HEK293 (cell line): ENCODE measurements around the gene DRC7.

Source experiments
- CTCF ChIA-PET: fragments of 350-600 bp; formaldehyde crosslinking; extraction: SDS; loops from one replicate; lab custom pipeline; 2021; ENCODE audit warnings: antibody characterized with exemption; lab: Yijun Ruan, JAX
- POLR2A ChIA-PET: fragments of 300-600 bp; formaldehyde crosslinking; extraction: SDS; loops from one replicate; lab custom pipeline; 2020; ENCODE audit warnings: antibody characterized with exemption, inconsistent platforms; lab: Yijun Ruan, JAX
- H3K27ac ChIP-seq: fragments of 200-500 bp; sonication (Bioruptor generic); 2 replicates; pipeline ENCODE4 v1.5.1; 2014; ENCODE audit warnings: low read depth, low read length, control low read depth, inconsistent platforms; ENCODE audit errors: extremely low read depth
- H3K36me3 ChIP-seq, 2 experiments: fragments of 200-500 bp in 1 of 2; sonication (Bioruptor generic) in 1 of 2; 1 replicate in 1 of 2; 2 replicates in 1 of 2; pipeline ENCODE4 v1.5.1; 2014 to 2017; ENCODE audit warnings: inconsistent platforms in 2 of 2, low read length in 2 of 2; ENCODE audit not compliant: control insufficient read depth in 2 of 2, insufficient read depth in 1 of 2
- H3K4me1 ChIP-seq: fragments of 200-500 bp; sonication (Bioruptor generic); 2 replicates; pipeline ENCODE4 v1.5.1; 2014; ENCODE audit warnings: mild to moderate bottlenecking, low read length, inconsistent platforms; ENCODE audit not compliant: control insufficient read depth, insufficient read depth
- H3K4me3 ChIP-seq: 2 replicates; pipeline ENCODE4 v1.5.1; 2011; ENCODE audit warnings: low read depth, mild to moderate bottlenecking, control low read depth, low read length, moderate library complexity
- H3K9me3 ChIP-seq: fragments of 200-500 bp; sonication (Bioruptor generic); 2 replicates; pipeline ENCODE4 v1.5.1; 2014; ENCODE audit warnings: low read depth, low read length, inconsistent platforms; ENCODE audit not compliant: control insufficient read depth, insufficient read depth
- GLI4 ChIP-seq: fragments of 450-650 bp; formaldehyde crosslinking; IDR thresholded peaks from 2 replicates; pipeline ENCODE4 v1.5.1; 2016; ENCODE audit warnings: missing biosample characterization, missing genetic modification characterization
- KLF16 ChIP-seq: fragments of 450-650 bp; formaldehyde crosslinking; IDR thresholded peaks from 2 replicates; pipeline ENCODE4 v1.5.1; 2017; ENCODE audit warnings: missing biosample characterization, missing genetic modification characterization
- KLF9 ChIP-seq: fragments of 450-650 bp; formaldehyde crosslinking; IDR thresholded peaks from 2 replicates; pipeline ENCODE4 v1.5.1; 2016; ENCODE audit warnings: missing biosample characterization, missing genetic modification characterization, low read depth
- MYNN ChIP-seq: fragments of 450-650 bp; formaldehyde crosslinking; IDR thresholded peaks from 2 replicates; pipeline ENCODE4 v1.5.1; 2016; ENCODE audit warnings: missing biosample characterization, missing genetic modification characterization, borderline replicate concordance
- SCRT2 ChIP-seq: fragments of 450-650 bp; formaldehyde crosslinking; IDR thresholded peaks from 2 replicates; pipeline ENCODE4 v1.5.1; 2016; ENCODE audit warnings: missing biosample characterization, missing genetic modification characterization
- TRIM28 ChIP-seq: IDR thresholded peaks from 2 replicates; pipeline ENCODE4 v1.6.1; 2011; ENCODE audit warnings: low read length, control low read depth, borderline replicate concordance
- ZBTB48 ChIP-seq: fragments of 450-650 bp; formaldehyde crosslinking; IDR thresholded peaks from 2 replicates; pipeline ENCODE4 v1.5.1; 2016; ENCODE audit warnings: missing biosample characterization, missing genetic modification characterization
- ZFP3 ChIP-seq: fragments of 450-650 bp; formaldehyde crosslinking; IDR thresholded peaks from 2 replicates; pipeline ENCODE4 v1.5.1; 2016; ENCODE audit warnings: low read depth, missing biosample characterization, missing genetic modification characterization
- ZNF121 ChIP-seq: fragments of 450-650 bp; formaldehyde crosslinking; IDR thresholded peaks from 2 replicates; pipeline ENCODE4 v1.5.1; 2016; ENCODE audit warnings: missing biosample characterization, missing genetic modification characterization
- ZNF248 ChIP-seq: fragments of 450-650 bp; formaldehyde crosslinking; IDR thresholded peaks from 2 replicates; pipeline ENCODE4 v1.5.1; 2017; ENCODE audit warnings: missing biosample characterization, missing genetic modification characterization
- ZNF394 ChIP-seq: fragments of 450-650 bp; formaldehyde crosslinking; IDR thresholded peaks from 2 replicates; pipeline ENCODE4 v1.5.1; 2016; ENCODE audit warnings: missing biosample characterization, missing genetic modification characterization, mild to moderate bottlenecking, moderate library complexity, borderline replicate concordance
- ZNF629 ChIP-seq: fragments of 450-650 bp; formaldehyde crosslinking; IDR thresholded peaks from 2 replicates; pipeline ENCODE4 v1.5.1; 2017; ENCODE audit warnings: missing biosample characterization, missing genetic modification characterization
- ZNF660 ChIP-seq: fragments of 450-650 bp; IDR thresholded peaks from 2 replicates; pipeline ENCODE4 v1.5.1; 2018; ENCODE audit warnings: missing biosample characterization, mild to moderate bottlenecking, missing genetic modification characterization
- ZNF747 ChIP-seq: fragments of 450-650 bp; formaldehyde crosslinking; IDR thresholded peaks from 2 replicates; pipeline ENCODE4 v1.5.1; 2016; ENCODE audit warnings: missing biosample characterization, missing genetic modification characterization
- ZNF768 ChIP-seq: fragments of 450-650 bp; formaldehyde crosslinking; IDR thresholded peaks from 2 replicates; pipeline ENCODE4 v1.5.1; 2018; ENCODE audit warnings: missing biosample characterization, mild to moderate bottlenecking, missing genetic modification characterization
- ZNF792 ChIP-seq: fragments of 450-650 bp; formaldehyde crosslinking; IDR thresholded peaks from 2 replicates; pipeline ENCODE4 v1.5.1; 2016; ENCODE audit warnings: missing biosample characterization, missing genetic modification characterization
- TF ChIP-seq, protein P1 (sequence below): fragments of 450-650 bp; formaldehyde crosslinking; IDR thresholded peaks from 2 replicates; pipeline ENCODE4 v1.5.1; 2016; ENCODE audit warnings: missing biosample characterization, missing genetic modification characterization
- TF ChIP-seq, protein P2 (sequence below): fragments of 450-650 bp; IDR thresholded peaks from 2 replicates; pipeline ENCODE4 v1.5.1; 2018; ENCODE audit warnings: missing biosample characterization, mild to moderate bottlenecking, missing genetic modification characterization
- TF ChIP-seq, protein P3 (sequence below): fragments of 450-650 bp; formaldehyde crosslinking; IDR thresholded peaks from 2 replicates; pipeline ENCODE4 v1.5.1; 2017; ENCODE audit warnings: missing biosample characterization, missing genetic modification characterization
- TF ChIP-seq, protein P4 (sequence below): fragments of 450-650 bp; formaldehyde crosslinking; IDR thresholded peaks from 2 replicates; pipeline ENCODE4 v1.5.1; 2016; ENCODE audit warnings: missing biosample characterization, missing genetic modification characterization
- TF ChIP-seq, protein P5 (sequence below): fragments of 450-650 bp; formaldehyde crosslinking; IDR thresholded peaks from 2 replicates; pipeline ENCODE4 v1.5.1; 2016; ENCODE audit warnings: missing biosample characterization, missing genetic modification characterization
- TF ChIP-seq, protein P6 (sequence below): fragments of 450-650 bp; formaldehyde crosslinking; IDR thresholded peaks from 2 replicates; pipeline ENCODE4 v1.5.1; 2016; ENCODE audit warnings: missing biosample characterization, missing genetic modification characterization
- TF ChIP-seq, protein P7 (sequence below): fragments of 450-650 bp; formaldehyde crosslinking; IDR thresholded peaks from 2 replicates; pipeline ENCODE4 v1.5.1; 2016; ENCODE audit warnings: missing biosample characterization, missing genetic modification characterization

The DRC7 gene

DNA sequence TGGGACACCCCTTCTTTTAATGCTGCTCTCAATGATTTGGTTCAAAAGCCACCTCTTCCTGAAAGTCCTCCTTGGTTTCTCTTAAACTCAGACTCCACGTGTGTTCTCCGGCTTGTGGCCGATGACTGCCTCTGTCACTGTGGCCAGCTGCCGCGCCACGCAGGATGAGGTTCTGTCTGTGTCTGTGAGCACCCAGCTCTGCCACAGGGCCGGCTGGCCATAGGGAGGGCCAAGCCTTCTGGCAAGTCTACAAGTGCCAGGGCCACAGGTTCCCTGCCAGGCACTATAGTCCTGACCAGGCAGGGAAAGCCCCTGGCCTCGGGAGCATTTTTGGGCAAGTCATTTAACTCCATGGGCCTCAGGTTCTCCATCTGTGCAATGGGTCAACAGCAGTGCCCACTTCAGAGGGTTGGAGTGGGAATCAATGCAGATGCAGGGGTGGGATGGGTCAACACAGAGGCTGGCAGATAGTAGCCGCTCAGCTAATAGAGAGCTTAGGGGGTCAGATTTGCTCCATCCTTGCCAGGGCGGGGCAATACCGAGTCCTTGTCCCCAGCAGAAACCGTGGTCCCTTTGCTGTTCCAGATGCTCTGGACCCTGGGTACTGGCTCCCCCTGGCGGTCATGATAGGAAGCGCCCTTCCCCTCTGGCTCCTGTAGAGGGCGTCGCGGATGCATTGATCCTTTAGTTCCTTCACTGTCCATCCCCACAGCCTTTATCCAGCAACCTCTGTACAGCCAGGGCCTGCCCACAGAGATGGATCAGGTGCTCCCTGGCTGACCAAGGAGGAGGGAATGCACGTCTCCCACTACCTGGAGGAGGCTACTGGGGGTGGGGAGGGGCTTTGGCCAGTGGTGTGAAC lies 45.8 kb upstream of the DRC7 start:
- ChIA-PET POLR2A (interaction anchor here (1.0 kb wide), 1 partner anchor 37 kb away, joined by 3 read pairs; no protein-coding TSS in a partner anchor), CTCF (interaction anchor here (0.5 to 5.9 kb wide), 45 partner anchors 11 to 1431 kb away, joined by 3 to 87 read pairs (median 4); partner anchors contain the start of genes ADGRG1, ADGRG3 and KATNB1)
- Histone ChIP-seq H3K4me3 (no peak overlapping the region), H3K9me3 (no peaks in the 10 kb centered on the region), H3K36me3 (no peaks in the 10 kb centered on the region), H3K4me1 (no peaks in the 10 kb centered on the region), H3K27ac (no peak overlapping the region)
- TF ChIP-seq KLF16 (tag by site-specific recombination) (0 out of 2 replicates have a peak, but pooled peaks have one; percentile 41), GLI4 (tag by site-specific recombination) (no peak), TRIM28 (peak; percentile 15; the same call in 1 of the 2 replicates), ZFP3 (tag by site-specific recombination) (no peak), ZNF121 (tag by site-specific recombination) (0 out of 2 replicates have a peak, but pooled peaks have one; percentile 25), SCRT2 (peak; percentile 18; the same call in 1 of the 2 replicates), ZNF629 (tag by site-specific recombination) (0 out of 2 replicates have a peak, but pooled peaks have one; percentile 22), MYNN (tag by site-specific recombination) (no peak), ZNF660 (tag by site-specific recombination) (peak; percentile 76; the same call in 1 of the 2 replicates), ZNF792 (tag by site-specific recombination) (no peak), ZBTB48 (tag by site-specific recombination) (peak; percentile 58; the same call in 1 of the 2 replicates), ZNF747 (tag by site-specific recombination) (no peak), ZNF248 (tag by site-specific recombination) (no peak), ZNF394 (0 out of 2 replicates have a peak, but pooled peaks have one; percentile 13), KLF9 (no peak; the same call in 1 of the 2 replicates), ZNF768 (peak; percentile 17; the same call in 1 of the 2 replicates)
- TF ChIP-seq, protein P1, sequence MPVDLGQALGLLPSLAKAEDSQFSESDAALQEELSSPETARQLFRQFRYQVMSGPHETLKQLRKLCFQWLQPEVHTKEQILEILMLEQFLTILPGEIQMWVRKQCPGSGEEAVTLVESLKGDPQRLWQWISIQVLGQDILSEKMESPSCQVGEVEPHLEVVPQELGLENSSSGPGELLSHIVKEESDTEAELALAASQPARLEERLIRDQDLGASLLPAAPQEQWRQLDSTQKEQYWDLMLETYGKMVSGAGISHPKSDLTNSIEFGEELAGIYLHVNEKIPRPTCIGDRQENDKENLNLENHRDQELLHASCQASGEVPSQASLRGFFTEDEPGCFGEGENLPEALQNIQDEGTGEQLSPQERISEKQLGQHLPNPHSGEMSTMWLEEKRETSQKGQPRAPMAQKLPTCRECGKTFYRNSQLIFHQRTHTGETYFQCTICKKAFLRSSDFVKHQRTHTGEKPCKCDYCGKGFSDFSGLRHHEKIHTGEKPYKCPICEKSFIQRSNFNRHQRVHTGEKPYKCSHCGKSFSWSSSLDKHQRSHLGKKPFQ (tag by site-specific recombination), result no peak
- TF ChIP-seq, protein P2, sequence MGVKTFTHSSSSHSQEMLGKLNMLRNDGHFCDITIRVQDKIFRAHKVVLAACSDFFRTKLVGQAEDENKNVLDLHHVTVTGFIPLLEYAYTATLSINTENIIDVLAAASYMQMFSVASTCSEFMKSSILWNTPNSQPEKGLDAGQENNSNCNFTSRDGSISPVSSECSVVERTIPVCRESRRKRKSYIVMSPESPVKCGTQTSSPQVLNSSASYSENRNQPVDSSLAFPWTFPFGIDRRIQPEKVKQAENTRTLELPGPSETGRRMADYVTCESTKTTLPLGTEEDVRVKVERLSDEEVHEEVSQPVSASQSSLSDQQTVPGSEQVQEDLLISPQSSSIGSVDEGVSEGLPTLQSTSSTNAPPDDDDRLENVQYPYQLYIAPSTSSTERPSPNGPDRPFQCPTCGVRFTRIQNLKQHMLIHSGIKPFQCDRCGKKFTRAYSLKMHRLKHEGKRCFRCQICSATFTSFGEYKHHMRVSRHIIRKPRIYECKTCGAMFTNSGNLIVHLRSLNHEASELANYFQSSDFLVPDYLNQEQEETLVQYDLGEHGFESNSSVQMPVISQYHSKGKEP (tag by site-specific recombination), result 0 out of 2 replicates have a peak, but pooled peaks have one; percentile 43
- TF ChIP-seq, protein P3, sequence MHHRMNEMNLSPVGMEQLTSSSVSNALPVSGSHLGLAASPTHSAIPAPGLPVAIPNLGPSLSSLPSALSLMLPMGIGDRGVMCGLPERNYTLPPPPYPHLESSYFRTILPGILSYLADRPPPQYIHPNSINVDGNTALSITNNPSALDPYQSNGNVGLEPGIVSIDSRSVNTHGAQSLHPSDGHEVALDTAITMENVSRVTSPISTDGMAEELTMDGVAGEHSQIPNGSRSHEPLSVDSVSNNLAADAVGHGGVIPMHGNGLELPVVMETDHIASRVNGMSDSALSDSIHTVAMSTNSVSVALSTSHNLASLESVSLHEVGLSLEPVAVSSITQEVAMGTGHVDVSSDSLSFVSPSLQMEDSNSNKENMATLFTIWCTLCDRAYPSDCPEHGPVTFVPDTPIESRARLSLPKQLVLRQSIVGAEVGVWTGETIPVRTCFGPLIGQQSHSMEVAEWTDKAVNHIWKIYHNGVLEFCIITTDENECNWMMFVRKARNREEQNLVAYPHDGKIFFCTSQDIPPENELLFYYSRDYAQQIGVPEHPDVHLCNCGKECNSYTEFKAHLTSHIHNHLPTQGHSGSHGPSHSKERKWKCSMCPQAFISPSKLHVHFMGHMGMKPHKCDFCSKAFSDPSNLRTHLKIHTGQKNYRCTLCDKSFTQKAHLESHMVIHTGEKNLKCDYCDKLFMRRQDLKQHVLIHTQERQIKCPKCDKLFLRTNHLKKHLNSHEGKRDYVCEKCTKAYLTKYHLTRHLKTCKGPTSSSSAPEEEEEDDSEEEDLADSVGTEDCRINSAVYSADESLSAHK (tag by site-specific recombination), result no peak
- TF ChIP-seq, protein P4, sequence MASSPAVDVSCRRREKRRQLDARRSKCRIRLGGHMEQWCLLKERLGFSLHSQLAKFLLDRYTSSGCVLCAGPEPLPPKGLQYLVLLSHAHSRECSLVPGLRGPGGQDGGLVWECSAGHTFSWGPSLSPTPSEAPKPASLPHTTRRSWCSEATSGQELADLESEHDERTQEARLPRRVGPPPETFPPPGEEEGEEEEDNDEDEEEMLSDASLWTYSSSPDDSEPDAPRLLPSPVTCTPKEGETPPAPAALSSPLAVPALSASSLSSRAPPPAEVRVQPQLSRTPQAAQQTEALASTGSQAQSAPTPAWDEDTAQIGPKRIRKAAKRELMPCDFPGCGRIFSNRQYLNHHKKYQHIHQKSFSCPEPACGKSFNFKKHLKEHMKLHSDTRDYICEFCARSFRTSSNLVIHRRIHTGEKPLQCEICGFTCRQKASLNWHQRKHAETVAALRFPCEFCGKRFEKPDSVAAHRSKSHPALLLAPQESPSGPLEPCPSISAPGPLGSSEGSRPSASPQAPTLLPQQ, result peak; percentile 64
- TF ChIP-seq, protein P5, sequence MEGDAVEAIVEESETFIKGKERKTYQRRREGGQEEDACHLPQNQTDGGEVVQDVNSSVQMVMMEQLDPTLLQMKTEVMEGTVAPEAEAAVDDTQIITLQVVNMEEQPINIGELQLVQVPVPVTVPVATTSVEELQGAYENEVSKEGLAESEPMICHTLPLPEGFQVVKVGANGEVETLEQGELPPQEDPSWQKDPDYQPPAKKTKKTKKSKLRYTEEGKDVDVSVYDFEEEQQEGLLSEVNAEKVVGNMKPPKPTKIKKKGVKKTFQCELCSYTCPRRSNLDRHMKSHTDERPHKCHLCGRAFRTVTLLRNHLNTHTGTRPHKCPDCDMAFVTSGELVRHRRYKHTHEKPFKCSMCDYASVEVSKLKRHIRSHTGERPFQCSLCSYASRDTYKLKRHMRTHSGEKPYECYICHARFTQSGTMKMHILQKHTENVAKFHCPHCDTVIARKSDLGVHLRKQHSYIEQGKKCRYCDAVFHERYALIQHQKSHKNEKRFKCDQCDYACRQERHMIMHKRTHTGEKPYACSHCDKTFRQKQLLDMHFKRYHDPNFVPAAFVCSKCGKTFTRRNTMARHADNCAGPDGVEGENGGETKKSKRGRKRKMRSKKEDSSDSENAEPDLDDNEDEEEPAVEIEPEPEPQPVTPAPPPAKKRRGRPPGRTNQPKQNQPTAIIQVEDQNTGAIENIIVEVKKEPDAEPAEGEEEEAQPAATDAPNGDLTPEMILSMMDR (tag by site-specific recombination), result peak; percentile 98
- TF ChIP-seq, protein P6, sequence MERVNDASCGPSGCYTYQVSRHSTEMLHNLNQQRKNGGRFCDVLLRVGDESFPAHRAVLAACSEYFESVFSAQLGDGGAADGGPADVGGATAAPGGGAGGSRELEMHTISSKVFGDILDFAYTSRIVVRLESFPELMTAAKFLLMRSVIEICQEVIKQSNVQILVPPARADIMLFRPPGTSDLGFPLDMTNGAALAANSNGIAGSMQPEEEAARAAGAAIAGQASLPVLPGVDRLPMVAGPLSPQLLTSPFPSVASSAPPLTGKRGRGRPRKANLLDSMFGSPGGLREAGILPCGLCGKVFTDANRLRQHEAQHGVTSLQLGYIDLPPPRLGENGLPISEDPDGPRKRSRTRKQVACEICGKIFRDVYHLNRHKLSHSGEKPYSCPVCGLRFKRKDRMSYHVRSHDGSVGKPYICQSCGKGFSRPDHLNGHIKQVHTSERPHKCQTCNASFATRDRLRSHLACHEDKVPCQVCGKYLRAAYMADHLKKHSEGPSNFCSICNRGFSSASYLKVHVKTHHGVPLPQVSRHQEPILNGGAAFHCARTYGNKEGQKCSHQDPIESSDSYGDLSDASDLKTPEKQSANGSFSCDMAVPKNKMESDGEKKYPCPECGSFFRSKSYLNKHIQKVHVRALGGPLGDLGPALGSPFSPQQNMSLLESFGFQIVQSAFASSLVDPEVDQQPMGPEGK, result peak; percentile 37; the same call in 1 of the 2 replicates
- TF ChIP-seq, protein P7, sequence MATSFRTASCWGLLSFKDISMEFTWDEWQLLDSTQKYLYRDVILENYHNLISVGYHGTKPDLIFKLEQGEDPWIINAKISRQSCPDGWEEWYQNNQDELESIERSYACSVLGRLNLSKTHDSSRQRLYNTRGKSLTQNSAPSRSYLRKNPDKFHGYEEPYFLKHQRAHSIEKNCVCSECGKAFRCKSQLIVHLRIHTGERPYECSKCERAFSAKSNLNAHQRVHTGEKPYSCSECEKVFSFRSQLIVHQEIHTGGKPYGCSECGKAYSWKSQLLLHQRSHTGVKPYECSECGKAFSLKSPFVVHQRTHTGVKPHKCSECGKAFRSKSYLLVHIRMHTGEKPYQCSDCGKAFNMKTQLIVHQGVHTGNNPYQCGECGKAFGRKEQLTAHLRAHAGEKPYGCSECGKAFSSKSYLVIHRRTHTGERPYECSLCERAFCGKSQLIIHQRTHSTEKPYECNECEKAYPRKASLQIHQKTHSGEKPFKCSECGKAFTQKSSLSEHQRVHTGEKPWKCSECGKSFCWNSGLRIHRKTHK (tag by site-specific recombination), result no peak
